GM10266 (cell line): Measurements from ENCODE around the gene CFAP46.

ENCODE experiments used
- DNase-seq: peaks from one replicate; pipeline ENCODE4 v3.0.0; 2012; ENCODE audit errors: extremely low spot score
- CTCF ChIP-seq: IDR thresholded peaks from 2 replicates; pipeline ENCODE4 v1.5.1; 2012; ENCODE audit warnings: mild to moderate bottlenecking, low read depth; ENCODE audit not compliant: control insufficient read depth, insufficient read depth; ENCODE audit errors: missing control alignments

The CFAP46 gene

GRCh38 chr10:132945894-132946255 lies 3.5 kb upstream of the CFAP46 start:
- no peak for TF ChIP-seq CTCF
- no peak for DNase-seq

- no peak for DNase-seq
- TF ChIP-seq CTCF: no peak
Observed at GRCh38 chr10:132945125-132945893, 2.9 kb upstream of the CFAP46 start.

- no peak for DNase-seq
- TF ChIP-seq CTCF: no peak
Observed at GRCh38 chr10:132944510-132944909, 2.1 kb upstream of the CFAP46 start.

GRCh38 chr10:132943791-132944404 lies 1.5 kb upstream of the CFAP46 start:
- TF ChIP-seq CTCF: no peak
- DNase-seq: no peak

GRCh38 chr10:132943058-132943790 lies 854 bp upstream of the CFAP46 start:
- TF ChIP-seq CTCF: no peak
- no peak for DNase-seq

- DNase-seq: no peak
- TF ChIP-seq CTCF: no peak
Observed at GRCh38 chr10:132941640-132942051, 724 bp downstream of the CFAP46 start.
